ENCODE results near the gene AHNAK. TPM values are rescaled to one million over a fixed set of nuclear protein-coding genes. Genes with fewer than 3 reads are reported as not detected.
"Not testable (repeated sequence)": the region's sequence is repeated elsewhere in the genome, so short reads cannot be mapped to it uniquely, and the experiment has no call there.

Gene AHNAK
- total RNA-seq, 1 experiment from 2014 or later: 92.3 TPM

- DNase-seq (ENCODE audit: low read depth): no peak
Observed at GRCh38 chr11:62462508-62462892, 84.1 kb downstream of the AHNAK start.

GRCh38 chr11:62461740-62462507, 84.7 kb downstream of the AHNAK start:
- DNase-seq (ENCODE audit: low read depth): peak; percentile 56

- no peak for DNase-seq (ENCODE audit: low read depth)
Observed at GRCh38 chr11:62459080-62459479, 87.5 kb downstream of the AHNAK start.

GRCh38 chr11:62458212-62459002, 88.2 kb downstream of the AHNAK start:
- no peak for DNase-seq (ENCODE audit: low read depth)

GRCh38 chr11:62457478-62457877, 89.1 kb downstream of the AHNAK start:
- no peak for DNase-seq (ENCODE audit: low read depth)

- DNase-seq (ENCODE audit: low read depth): no peak
Observed at GRCh38 chr11:62456630-62457029, 90.0 kb downstream of the AHNAK start.

- no peak for DNase-seq (ENCODE audit: low read depth)
Observed at GRCh38 chr11:62452839-62453468, 93.7 kb downstream of the AHNAK start.

- DNase-seq (ENCODE audit: low read depth): no peak
Observed at GRCh38 chr11:62452261-62452660, 94.3 kb downstream of the AHNAK start.

- no peak for DNase-seq (ENCODE audit: low read depth)
Observed at GRCh38 chr11:62451241-62451621, 95.4 kb downstream of the AHNAK start.

- no peak for DNase-seq (ENCODE audit: low read depth)
Observed at GRCh38 chr11:62450543-62451240, 95.9 kb downstream of the AHNAK start.

GRCh38 chr11:62449912-62450311, 96.7 kb downstream of the AHNAK start:
- not testable (repeated sequence) for DNase-seq (ENCODE audit: low read depth)

- DNase-seq (ENCODE audit: low read depth): peak; percentile 59
Observed at GRCh38 chr11:62449451-62449851, 97.2 kb downstream of the AHNAK start.

- no peak for DNase-seq (ENCODE audit: low read depth)
Observed at GRCh38 chr11:62446091-62446490, 100.5 kb downstream of the AHNAK start.

- no peak for DNase-seq (ENCODE audit: low read depth)
Observed at GRCh38 chr11:62445314-62445740, 101.3 kb downstream of the AHNAK start.

- DNase-seq (ENCODE audit: low read depth): no peak
Observed at GRCh38 chr11:62444835-62445234, 101.8 kb downstream of the AHNAK start.

GRCh38 chr11:62444236-62444833, 102.3 kb downstream of the AHNAK start:
- peak; percentile 83 for DNase-seq (ENCODE audit: low read depth)

- no peak for DNase-seq (ENCODE audit: low read depth)
Observed at GRCh38 chr11:62443390-62444235, 103.0 kb downstream of the AHNAK start.

GRCh38 chr11:62439785-62440602, 106.6 kb downstream of the AHNAK start:
- peak; percentile 72 for DNase-seq (ENCODE audit: low read depth)

GRCh38 chr11:62438641-62439040, 108.0 kb downstream of the AHNAK start:
- DNase-seq (ENCODE audit: low read depth): no peak

GRCh38 chr11:62437616-62438015, 109.0 kb downstream of the AHNAK start:
- no peak for DNase-seq (ENCODE audit: low read depth)
